Activated CD8-positive, alpha-beta memory T cell treated with anti-CD3 and anti-CD28 coated beads, Interleukin-2, amount 50 U/mL, for 4 hours (primary cell): ENCODE results near the gene SUV39H2.
"Not testable (repeated sequence)": the region's sequence is repeated elsewhere in the genome, so short reads cannot be mapped to it uniquely, and the experiment has no call there.

Experiments
- DNase-seq: peaks from one replicate; pipeline ENCODE4 v3.0.0-alpha.2; 2020

Gene SUV39H2

GRCh38 chr10:14875941-14876340 lies 2.7 kb upstream of the SUV39H2 start:
- DNase-seq: no peak

GRCh38 chr10:14876764-14877163 lies 1.9 kb upstream of the SUV39H2 start:
- DNase-seq: no peak

GRCh38 chr10:14879124-14879927 lies 660 bp downstream of the SUV39H2 start:
- peak; percentile 42 for DNase-seq

GRCh38 chr10:14879928-14880193 lies 1.2 kb downstream of the SUV39H2 start:
- no peak for DNase-seq

- no peak for DNase-seq
These were observed 1.6 kb downstream of the SUV39H2 start for GRCh38 chr10:14880229-14880628.

- DNase-seq: no peak
These were observed 5.4 kb downstream of the SUV39H2 start for GRCh38 chr10:14884082-14884481.

GRCh38 chr10:14889318-14889717 lies 10.7 kb downstream of the SUV39H2 start:
- DNase-seq: no peak

- no peak for DNase-seq
These were observed 12.5 kb downstream of the SUV39H2 start for GRCh38 chr10:14891151-14891550.

GRCh38 chr10:14904316-14904732 lies 25.7 kb downstream of the SUV39H2 start:
- no peak for DNase-seq

GRCh38 chr10:14904864-14905263 lies 26.2 kb downstream of the SUV39H2 start:
- no peak for DNase-seq

- no peak for DNase-seq
These were observed 27.2 kb downstream of the SUV39H2 start for GRCh38 chr10:14905890-14906289.

- no peak for DNase-seq
These were observed 28.1 kb downstream of the SUV39H2 start for GRCh38 chr10:14906765-14907164.

- DNase-seq: not testable (repeated sequence)
These were observed 28.9 kb downstream of the SUV39H2 start for GRCh38 chr10:14907591-14907990.

GRCh38 chr10:14909101-14909500 lies 30.4 kb downstream of the SUV39H2 start:
- DNase-seq: no peak

- no peak for DNase-seq
These were observed 32.3 kb downstream of the SUV39H2 start for GRCh38 chr10:14910953-14911352.

GRCh38 chr10:14911801-14912200 lies 33.1 kb downstream of the SUV39H2 start:
- no peak for DNase-seq

GRCh38 chr10:14916600-14916999 lies 37.9 kb downstream of the SUV39H2 start:
- no peak for DNase-seq

- DNase-seq: no peak
These were observed 39.2 kb downstream of the SUV39H2 start for GRCh38 chr10:14917827-14918226.

- no peak for DNase-seq
These were observed 40.3 kb downstream of the SUV39H2 start for GRCh38 chr10:14918964-14919363.

- no peak for DNase-seq
These were observed 45.3 kb downstream of the SUV39H2 start for GRCh38 chr10:14924013-14924412.

GRCh38 chr10:14925268-14925667 lies 46.6 kb downstream of the SUV39H2 start:
- DNase-seq: no peak

- no peak for DNase-seq
These were observed 47.4 kb downstream of the SUV39H2 start for GRCh38 chr10:14926061-14926470.

GRCh38 chr10:14926722-14927416 lies 48.2 kb downstream of the SUV39H2 start:
- no peak for DNase-seq

GRCh38 chr10:14930610-14931009 lies 51.9 kb downstream of the SUV39H2 start:
- DNase-seq: no peak

GRCh38 chr10:14936584-14936983 lies 57.9 kb downstream of the SUV39H2 start:
- no peak for DNase-seq
